HG03342 (cell line): Measurements from ENCODE around the gene TASP1.
"Not testable (repeated sequence)": the region's sequence is repeated elsewhere in the genome, so short reads cannot be mapped to it uniquely, and the experiment has no call there.

Experiments used
- ATAC-seq: cut with Tn5 transposase; IDR thresholded peaks from one replicate; pipeline ENCODE4 v1.9.1; 2021; ENCODE audit warnings: mild to moderate bottlenecking, moderate library complexity; ENCODE audit not compliant: unreplicated experiment

Gene TASP1

DNA sequence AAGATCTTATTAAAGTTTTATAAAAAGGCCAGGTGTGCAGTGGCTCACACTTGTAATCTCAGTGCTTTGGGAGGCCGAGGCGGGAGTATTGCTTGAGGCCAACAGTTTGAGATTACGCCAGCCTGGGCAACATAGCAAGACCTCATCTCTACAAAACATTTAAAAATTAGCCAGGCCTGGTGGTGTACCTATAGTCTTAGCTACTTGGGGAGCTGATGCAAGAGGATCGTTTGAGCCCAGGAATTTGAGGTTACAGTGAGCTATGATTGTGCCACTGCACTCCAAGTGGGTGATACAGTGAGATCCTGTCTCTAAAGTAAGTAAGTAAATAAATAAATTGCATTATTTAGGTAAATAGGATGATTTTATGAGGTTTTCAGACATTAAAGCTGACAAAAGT lies 234.4 kb downstream of the TASP1 start:
- no peak for ATAC-seq

DNA sequence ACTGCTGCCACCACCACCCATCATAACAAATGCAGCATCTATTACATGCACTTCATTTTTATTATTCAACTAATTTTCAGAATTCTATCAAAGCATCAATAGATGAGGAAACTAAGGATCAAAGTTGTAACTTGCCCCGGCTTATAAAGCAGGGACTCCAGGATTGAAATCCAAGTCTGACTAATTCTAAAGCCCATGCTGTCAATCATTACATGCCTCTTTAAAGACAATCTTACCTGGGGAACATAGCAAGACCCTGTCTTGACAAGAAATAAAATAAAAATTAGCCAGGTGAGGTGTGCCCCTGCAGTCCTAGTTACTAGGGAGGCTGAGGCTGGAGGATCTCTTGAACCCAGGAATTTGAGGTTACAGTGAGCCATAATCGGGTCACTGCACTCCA lies 235.3 kb downstream of the TASP1 start:
- no peak for ATAC-seq

DNA sequence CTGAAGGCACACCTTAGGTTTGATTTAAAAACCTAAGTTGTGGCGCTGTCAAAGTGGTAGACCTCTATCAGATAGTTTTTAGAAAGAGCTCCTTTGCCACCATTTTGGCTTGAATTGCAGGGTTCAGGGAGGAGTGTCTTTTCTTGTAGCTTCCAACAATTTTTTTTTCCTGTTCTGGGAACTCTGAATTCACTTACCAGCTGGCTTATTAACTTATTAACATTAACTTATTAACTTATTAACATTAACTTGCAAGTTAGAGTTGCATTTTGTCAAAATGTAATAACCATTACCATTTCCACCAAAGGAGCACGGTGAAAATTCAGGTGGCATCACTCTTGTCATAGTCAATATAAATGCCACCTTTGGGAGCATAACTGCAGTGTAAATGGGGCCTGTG lies 235.7 kb downstream of the TASP1 start:
- ATAC-seq: no peak

DNA sequence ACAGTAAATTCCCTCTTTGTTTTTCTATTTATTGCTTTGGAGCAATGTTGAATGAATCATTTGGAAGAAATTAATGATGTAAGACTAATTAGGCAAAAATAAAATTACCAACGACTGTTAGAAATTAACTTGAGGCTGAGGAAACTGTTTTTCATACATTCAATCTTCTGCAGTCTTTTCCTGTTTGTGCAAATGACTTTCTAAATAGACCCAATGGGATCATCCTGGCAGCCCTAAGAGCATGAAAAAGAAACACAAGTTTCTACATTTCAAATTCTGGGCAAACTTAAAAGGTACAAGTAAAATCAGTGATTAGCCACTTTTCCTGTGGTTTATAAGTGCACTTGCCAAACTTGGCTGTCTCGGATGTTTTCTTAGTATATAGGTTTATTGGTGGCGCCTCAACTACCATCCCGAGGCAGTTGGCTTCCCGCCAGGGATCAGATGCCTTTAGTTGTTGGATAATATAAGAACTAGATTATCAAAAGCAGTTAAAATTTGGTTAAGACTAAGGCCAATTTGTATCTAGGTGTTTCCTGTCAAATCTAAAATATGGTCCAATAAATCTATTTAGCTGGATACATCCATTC lies 236.5 kb downstream of the TASP1 start:
- ATAC-seq: no peak

DNA sequence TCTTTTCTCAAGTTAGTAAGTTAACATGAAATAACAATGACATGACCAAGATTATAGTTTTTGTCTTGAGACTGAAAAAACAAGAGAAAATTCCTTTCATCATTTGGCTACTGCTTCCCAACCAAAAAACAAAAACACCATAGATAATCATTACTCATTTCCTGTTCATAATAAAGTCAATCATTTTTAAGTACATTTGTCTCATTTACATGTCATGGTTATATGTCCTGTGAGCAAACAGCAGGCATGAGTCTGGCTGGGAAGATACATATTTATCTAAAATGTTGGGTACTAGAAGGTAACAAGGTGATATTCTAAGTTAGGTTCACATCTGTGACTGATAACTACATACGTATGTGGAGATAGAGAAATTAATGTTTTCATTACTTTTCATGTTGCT lies 237.1 kb downstream of the TASP1 start:
- no peak for ATAC-seq

DNA sequence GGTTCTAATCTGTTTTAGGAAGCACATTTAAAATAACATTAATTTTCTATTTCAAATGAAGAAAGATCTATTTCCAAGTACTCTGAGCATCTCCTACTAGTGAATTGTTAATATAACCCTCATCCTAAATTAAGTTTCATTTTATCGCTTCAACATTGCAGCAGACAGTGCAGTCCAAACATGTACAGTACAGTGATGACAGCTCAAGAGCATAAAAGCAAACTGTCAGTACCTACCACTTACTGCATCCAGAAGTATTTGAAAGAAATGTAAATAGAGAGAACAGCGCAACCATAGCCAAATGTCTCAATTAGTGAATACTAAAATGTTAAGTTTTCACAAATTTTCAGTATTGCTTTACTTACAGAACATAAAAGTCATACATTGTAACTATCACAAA lies 238.3 kb downstream of the TASP1 start:
- no peak for ATAC-seq

DNA sequence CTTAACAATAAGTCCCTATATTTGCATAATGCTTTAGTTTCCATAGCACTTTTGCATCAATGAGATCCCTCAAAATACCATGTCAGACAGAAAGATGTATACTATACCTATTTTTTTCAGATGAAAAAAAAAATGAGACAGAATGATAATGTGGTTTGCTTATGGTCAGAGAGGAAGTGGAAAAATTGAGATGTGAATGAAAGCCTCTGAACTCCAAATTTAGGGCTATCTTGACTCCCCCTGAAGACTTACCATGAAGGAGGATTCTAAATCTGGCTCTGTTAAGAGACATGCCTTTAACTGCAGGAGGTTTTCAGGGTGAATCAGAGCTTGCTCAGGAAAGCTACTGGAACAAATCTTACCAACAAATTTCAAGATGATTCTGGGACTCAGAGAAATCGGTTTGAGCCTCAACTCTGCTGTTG lies 241.4 kb downstream of the TASP1 start:
- ATAC-seq: no peak

DNA sequence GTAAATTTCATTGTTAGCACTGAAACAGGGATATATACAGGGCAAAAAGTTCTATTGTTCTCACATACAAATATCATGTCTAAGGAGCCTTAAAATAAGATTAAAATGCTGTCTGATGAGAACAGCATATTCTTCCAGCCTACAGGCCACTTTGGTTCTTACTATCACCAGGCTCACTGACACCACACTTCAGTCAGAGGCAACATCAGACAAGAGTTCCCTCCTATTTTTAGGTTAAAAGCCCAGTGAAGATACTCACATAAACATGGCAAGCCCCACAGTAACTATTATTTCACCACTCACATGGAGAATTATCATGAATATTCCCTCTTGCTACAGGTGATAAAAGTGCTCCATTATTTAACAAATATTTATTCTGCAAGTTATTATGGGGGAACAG lies 241.9 kb downstream of the TASP1 start:
- ATAC-seq: no peak

DNA sequence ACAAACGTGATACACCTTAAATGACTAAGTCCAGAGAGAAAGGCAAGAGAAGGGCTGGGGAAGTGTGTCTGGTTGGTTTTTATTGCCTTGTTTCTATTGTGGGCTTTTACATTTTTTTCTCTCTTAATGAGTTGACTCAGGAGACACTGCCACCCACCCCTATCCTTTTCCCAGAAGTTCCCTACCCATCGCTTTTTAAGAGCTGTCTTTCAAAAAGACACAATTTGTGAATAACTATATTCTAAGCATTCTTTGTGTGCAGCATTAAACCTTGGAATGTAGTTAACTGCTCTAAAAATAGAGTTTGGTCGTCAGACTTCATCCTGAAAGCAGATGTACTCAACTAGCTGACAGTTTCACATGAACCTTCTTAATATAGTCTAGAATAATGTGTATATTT lies 242.7 kb downstream of the TASP1 start:
- no peak for ATAC-seq

DNA sequence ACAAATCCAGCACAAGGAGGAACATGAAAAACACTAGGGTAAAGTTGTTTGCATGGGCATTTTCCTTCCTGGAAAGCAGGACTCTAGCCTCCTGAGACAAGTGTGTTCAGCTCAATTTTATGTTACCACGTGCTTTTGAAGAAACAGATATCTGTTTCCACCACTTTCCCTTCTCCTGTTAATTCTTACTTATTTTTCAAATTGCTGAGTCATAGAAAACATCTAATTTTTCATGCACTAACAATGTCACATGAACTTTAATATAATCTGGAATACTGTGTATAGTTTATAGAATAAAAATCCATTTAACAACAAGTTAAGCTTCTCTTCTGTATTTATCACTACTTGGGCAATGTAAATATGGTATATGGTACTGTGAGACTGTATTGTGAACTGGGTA lies 243.5 kb downstream of the TASP1 start:
- no peak for ATAC-seq

DNA sequence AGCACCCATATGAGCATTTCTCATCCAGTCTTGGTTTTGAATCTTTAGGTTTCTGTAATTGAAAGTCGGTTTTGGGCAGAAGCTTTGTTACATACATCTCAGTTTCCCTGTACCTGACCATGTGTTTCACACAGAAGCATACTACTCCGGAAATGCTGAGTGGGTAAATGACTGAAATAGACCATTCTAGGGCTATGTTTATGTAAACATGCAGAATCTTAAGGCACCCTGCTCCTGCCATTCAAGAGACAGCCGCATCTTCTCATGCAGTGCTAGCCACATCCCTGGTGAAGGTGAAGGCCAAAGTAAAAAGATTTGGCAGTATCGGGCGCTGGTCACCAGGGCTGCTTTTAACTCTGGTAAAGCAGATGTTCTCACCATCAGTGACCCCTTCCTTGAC lies 246.3 kb downstream of the TASP1 start:
- no peak for ATAC-seq

DNA sequence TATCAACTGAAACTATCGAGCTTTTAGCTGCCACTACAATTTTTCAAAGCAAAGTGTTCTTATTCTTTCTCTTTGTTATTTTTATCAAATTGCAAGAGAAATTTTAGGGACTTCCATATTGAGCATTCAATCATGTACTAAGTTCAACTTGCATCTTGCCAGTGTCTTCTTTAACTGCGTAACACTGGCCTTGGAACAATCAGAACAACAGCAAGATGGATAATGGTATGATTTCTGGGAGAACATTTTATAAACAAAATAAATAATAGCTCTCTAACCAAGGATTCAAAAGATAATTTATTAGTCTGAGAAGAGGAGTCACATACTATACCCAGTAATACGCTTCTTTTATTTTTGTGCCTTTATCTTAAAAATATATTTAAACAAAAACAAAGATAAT lies 249.6 kb downstream of the TASP1 start:
- no peak for ATAC-seq

DNA sequence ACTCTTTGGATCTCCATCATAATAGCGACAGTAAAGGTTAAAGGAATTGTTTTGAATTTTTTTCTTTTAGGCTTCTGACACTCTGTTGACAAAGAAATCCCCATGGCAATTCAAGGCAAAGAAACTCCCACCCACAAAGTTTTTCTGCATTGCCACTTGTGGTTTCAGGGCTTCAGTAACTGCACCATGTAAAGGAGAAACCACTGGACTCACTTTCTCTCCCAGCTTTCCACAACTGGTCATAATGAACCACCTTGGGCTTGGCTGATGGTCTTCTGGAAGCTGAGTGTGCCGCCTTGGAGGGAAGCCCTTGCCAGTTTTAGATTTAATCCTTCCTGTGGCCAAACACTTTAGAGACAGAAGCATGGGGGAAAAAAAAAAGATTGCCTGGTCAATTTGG lies 254.6 kb downstream of the TASP1 start:
- ATAC-seq: no peak

DNA sequence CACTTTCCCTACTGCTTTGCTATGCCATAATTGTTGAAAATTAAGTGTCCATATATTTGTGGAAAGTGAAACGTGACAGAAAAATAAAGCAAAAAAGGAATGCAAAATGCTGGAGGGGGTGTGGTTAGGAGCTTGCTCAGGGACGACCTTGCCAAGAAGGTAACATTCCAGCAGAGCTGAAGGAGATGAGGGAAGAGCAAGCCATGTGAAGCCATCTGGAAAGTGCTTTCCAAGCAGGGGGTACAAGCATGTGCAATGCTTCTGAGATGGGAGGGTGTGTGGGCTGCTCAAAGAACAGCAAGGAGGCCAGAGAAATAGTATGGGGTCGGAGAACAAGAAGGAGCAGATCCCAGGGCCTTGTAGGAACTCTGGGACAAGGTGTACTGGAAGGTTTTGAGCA lies 255.9 kb downstream of the TASP1 start:
- no peak for ATAC-seq

DNA sequence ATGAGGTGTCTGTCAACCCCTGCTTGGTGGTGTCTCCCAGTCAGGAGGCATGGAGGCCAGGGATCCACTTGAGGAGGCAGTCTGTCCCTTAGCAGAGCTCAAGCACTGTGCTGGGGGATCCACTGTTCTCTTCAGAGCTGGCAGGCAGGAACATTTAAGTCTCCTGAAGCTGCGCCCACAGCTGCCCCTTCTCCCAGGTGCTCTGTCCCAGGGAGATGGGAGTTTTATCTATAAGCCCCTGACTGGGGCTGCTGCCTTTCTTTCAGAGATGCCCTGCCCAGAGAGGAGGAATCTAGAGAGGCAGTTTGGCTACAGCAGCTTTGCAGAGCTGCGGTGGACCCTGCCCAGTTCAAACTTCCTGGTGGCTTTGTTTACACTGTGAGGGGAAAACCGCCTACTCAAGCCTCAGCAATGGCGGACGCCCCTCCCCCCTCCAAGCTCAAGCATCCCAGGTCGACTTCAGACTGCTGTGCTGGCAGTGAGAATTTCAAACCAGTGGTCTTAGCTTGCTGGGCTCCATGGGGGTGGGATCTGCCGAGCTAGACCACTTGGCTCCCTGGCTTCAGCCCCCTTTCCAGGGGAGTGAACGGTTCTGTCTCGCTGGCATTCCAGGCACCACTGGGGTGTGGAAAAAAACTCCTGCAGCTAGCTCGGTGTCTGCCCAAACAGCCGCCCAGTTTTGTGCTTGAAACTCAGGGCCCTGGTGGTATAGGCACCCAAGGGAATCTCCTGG lies 258.1 kb downstream of the TASP1 start:
- ATAC-seq: not testable (repeated sequence)

DNA sequence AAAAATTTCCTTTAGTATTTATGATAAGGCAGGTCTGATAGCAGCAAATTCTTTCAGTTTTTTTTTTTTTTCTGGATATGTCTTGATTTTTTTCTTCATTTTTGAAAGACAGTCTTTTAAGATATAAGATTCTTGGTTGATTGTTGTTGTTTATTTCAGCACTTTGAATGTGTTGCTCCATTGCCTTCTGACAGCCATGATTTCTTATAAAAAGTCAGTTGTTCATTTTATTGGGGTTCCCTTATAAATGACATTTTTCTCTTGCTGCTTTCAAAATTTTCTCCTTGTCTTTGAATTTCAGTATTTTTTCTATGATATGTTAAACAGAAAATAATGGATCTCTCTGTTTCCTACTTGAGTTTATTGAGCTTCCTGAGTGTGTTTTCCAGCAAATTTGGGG lies 265.3 kb downstream of the TASP1 start:
- ATAC-seq: no peak

DNA sequence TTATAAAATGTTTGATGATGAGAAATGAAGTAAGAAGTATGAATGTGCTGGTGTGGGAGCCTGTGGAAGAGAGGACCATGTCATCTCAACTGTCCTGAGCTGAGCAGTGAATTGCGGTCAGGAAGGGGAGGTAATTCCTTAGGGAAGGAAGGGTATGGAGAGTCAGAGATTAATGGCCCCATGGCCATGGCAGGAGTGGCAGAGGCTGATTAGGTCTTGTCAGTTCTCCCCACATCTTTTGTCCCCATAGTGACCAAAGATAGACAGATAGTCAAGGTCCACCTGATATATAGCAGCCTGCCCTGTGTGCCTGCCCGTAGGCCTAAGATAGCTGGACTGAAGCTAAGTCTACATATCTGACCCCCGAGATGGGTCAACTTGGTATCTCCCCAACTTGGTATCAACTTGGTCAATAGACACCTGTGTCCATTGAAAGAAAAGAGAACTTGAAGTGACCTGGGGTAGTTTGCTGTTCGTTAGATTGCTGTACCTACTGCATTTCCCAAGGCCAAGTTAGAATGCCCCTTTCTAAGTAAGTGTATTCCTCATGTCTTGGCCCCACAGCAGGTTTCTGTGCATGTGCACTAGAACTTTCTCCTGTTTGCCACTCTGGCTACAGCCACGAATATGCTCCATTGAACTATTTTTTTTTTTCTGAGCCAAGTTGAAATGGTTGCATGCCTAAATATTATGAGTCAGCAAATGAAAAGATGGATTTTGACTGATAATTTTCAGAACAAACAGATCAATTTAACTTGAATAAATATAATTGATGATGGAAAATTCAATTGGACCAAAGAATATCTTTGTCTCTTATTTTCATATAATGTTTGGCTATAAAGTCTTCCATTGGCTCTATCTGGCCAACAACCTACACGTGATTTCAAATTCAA lies 274.2 kb downstream of the TASP1 start:
- no peak for ATAC-seq

DNA sequence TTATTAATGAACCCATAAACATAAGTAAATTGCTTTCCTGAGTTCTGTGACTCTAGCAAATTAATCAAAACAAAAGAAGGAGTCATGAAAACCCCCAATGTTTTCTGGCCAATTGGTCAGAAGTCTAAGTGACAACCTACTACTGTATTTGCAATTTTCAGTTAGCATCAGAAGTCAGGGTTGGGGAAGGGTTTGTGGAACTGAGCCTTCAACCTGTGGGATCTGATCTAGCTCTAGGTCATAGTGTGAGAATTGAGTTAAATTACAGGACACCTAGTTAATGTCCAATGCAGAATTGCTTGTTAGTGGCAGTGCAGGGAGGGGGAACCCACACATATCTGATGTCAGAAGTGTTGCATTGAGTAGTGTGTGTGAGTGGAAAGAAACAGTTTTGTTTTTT lies 275.3 kb downstream of the TASP1 start:
- no peak for ATAC-seq

DNA sequence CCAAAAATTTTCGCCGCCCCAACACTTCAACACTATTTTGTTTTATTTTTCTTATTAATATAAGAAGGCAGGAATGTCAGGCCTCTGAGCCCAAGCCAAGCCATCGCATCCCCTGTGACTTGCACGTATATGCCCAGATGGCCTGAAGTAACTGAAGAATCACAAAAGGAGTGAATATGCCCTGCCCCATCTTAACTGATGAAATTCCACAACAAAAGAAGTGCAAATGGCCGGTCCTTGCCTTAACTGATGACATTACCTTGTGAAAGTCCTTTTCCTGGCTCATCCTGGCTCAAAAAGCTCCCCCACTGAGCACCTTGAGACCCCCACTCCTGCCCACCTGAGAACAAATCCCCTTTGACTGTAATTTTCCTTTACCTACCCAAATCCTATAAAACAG lies 276.6 kb downstream of the TASP1 start:
- not testable (repeated sequence) for ATAC-seq

DNA sequence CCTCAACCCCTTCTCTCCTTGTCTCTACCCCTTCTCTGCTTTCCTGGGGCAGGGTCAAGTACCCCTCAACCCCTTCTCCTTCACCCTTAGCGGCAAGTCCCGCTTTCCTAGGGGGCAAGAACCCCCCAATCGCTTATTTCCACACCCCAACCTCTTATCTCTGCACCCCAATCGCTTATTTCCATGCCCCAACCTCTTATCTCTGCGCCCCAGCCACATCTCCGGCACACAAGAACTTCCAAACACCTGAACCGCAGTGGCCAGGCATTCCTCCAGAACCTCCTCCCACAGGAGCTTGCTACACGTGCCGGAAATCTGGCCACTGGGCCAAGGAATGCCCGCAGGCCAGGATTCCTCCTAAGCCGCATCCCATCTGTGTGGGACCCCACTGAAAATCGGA lies 279.8 kb downstream of the TASP1 start:
- ATAC-seq: not testable (repeated sequence)

DNA sequence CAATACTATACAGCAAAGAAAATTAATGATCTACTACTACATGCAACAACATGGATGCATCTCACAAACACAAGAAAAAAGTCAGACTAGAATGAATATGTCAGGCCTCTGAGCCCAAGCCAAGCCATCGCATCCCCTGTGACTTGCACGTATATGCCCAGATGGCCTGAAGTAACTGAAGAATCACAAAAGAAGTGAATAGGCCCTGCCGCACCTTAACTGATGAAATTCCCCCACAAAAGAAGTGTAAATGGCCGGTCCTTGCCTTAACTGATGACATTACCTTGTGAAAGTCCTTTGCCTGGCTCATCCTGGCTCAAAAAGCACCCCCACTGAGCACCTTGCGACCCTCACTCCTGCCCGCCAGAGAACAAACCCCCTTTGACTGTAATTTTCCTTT lies 280.9 kb downstream of the TASP1 start:
- not testable (repeated sequence) for ATAC-seq

DNA sequence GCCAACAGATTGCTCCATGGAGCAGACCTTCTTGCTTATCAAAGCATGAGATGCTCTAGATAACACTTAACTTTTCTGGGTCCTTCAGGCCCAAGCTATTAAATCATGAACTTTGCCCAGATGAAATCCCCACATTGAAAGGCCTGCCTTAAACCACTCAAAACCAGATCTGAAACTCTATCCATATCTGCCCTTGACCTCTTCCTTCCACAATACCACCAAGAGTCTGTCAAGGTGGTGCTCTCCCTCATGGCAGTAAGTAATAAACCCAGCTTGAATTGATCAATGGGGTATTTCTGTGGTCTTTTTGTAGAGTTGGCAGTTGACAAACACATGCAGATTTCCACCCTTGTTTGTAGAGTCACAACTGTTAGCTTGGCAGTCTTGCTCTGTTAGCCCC lies 282.1 kb downstream of the TASP1 start:
- no peak for ATAC-seq
